ENCODE results near the gene NIP7.

- no peak for TF ChIP-seq EZH2 (IDR thresholded peaks at IDR 0.05; ENCODE audit: low read depth, unreplicated experiment)
- TF ChIP-seq CTCF (conservative IDR thresholded peaks at IDR 0.05; ENCODE audit: low read depth in 2 of 2) = no peak
- TF ChIP-seq REST (IDR thresholded peaks at IDR 0.05; ENCODE audit: unreplicated experiment) = no peak
- TF ChIP-seq ETS1 (IDR thresholded peaks at IDR 0.05) = no peak
- TF ChIP-seq JUNB (IDR thresholded peaks at IDR 0.05; ENCODE audit: unreplicated experiment) = no peak
- no peak for TF ChIP-seq POLR2AphosphoS5 (IDR thresholded peaks at IDR 0.05; ENCODE audit: low read depth)
- no peak for TF ChIP-seq EZH2phosphoT487 (IDR thresholded peaks at IDR 0.05; ENCODE audit: unreplicated experiment)
- no peak for TF ChIP-seq CREB1 (CRISPR knock-in tag; IDR thresholded peaks at IDR 0.05; ENCODE audit: low read depth)
Observed at GRCh38 chr16:69348222-69348621, 8.7 kb downstream of the NIP7 start.
